ENCODE measurements around the gene LGMN.
"Not testable (repeated sequence)": the region's sequence is repeated elsewhere in the genome, so short reads cannot be mapped to it uniquely, and the experiment has no call there.

LGMN gene

DNA sequence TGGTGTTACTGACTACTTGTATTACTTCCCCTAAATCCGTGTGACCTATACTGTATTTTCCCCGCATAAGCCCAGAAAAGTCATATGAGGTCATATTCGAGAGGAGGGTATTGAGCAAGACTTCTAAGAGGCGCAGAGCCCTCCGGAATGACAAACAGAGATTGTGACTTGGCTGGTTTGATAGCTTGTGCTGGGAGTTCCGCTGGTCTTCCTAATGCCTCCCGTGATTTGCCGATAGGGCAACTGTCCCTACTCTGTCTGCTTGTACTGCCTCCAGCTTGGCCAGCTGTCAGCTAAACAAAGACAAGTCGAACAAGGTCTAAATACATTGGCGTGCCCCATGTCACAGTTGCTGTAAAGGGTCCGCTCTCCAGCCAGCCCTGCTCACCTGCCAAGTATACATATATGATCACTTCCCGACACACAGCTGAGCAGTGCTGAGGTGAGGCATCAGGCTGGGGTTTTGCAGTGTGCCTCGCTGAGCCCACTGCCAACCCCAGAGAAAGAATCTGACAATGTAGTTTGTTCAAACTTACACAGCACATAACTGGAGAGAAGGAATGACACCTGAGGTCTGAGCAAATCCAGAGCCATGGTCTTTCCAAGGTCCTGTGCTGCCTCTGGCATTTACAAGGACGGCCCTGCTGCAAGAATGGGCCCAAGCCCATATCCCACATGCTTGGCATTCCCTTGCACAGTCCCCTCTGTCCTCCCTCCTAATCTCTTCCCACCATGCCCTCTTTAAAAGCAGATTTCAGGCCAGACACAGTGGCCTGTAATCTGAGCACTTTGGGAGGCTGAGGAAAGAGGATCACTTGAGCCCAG lies 23.7 kb downstream of the LGMN start:
- no peak for DNase-seq

DNA sequence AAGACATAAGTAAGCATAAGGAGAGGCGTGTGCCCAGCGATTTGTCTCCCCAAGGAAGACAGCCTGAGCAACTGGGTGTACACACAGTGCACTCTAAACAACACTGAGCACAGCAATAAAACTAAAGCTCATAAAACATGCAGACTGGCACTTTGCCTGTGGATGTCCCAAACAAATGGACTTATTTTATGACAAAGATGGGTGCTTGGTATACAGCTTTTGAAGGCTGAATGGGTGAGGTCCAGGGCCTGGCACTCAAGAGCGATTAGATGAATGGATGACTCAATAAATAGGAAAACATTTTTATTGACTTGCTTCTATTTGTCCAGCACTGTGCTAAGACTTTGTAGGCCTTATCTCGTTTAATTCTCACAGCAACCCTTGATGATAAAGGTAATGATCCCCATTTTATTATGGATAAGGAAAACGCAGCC lies 28.5 kb downstream of the LGMN start:
- DNase-seq, result no peak

DNA sequence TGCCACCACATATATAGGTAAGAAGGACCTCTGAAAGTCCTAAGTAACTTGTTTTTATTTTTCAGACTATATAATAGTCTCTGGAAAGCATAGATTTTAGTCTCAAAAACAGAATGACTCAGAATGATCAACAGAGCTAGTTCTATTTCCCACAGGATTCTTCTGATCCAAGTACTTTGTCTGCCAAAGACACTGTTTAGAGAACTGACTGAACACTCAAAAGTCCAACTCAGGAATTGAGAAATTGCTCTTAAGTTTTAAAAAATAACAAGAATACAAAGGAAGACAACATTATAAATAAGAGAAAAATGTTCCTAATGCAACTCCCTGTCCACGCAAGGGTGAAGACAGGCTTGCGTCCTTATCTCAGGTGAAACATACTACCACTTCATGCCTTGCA lies 29.0 kb downstream of the LGMN start:
- DNase-seq, result no peak

DNA sequence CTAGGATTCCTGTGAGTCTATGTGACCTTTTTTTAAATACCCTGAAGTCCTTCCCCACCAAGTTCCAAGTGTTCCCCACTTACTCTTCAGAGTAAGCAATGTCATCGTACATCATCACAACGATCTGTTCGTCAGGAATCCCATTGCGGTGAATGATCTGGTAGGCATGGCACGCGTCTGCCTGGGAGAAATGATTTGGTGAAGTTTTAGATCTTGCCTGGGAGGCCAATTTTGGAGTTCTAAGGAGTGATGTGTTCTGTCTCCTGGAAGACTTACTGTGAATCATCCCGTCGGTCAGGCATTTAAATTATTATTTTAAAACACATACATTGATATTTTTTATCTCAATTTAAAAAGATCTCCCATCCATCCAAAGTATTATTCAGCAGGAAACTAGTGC lies 29.8 kb downstream of the LGMN start:
- DNase-seq, result no peak

DNA sequence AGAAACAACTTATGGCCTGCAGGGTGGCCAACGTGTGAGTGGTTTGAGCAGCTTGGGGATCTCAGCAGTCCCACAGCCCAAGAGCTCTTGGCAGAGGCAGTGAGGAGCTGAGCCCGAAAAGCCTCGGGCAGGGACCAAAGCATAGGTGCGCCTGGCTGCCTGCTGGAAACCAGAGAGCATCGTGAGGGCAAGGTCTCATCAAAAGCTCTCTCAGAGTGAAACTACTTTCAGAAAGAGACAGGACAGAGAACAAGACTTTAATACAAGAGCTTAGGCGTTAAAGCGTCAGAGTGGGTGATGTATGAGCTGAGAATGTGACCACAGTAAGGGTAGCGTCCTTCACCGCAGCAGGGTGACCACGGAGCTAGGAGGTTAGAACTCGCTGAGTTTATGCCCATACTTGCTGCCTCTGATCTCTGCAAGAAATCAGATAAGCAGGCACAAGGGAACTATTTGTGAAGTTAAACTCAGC lies 30.8 kb downstream of the LGMN start:
- no peak for DNase-seq

DNA sequence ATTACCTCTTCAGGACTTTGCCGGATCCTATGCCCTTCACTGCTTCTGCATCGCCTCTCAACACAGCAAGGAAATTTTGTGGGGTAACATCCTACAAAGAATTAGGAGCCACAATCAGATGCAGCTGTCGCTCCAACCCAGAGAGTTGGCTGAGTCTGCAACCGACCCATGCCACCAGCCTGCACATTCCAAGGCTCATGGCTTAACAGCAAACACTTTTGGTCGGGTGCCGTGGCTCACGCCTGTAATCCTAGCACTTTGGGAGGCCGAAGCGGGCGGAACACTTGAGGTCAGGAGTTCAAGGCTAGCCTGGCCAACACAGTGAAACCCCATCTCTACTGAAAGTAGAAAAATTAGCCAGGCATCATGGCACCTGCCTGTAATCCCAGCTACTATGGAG lies 32.3 kb downstream of the LGMN start:
- no peak for DNase-seq

DNA sequence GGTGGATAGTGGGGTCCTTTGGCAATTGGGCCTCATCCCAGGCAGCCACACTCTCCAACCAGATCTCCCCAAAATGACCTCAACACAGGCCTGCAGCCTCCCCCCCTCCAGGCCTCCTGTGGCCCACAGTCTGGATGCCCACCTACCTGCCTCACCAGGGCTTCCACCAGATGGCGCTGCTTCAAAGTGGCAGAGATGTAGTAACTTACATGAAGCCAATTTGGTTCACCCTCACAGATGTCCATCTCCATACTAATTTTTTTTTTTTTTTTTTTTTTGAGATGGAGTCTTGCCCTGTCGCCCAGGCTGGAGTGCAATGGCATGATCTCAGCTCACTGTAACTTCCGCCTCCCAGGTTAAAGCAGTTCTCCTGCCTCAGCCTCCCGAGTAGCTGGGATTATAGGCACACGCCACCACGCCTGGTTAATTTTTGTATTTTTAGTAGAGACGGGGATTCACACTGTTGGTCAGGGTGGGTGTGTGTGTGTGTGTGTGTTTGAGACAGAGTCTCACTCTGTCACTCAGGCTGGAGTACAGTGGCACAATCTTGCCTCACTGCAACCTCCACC lies 33.6 kb downstream of the LGMN start:
- DNase-seq, result not testable (repeated sequence)

DNA sequence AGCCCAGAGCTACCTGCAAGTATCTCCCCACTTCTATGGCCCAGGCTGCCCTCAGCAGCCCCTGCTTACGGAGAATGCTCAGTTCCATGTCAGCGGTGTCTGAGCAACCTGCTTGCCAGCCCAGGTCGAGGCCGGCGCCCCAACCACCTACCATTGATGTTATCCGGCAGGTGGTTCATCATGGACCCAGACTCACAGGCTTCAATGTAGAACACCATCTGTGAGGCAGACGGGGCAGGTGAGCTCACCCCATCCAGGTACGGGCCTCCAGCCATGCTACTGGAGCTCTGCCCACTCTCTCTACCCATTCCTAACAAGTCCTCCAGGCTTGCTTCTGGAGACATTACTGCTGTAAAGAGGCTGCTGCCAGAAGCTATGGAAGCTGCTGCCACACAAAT lies 35.8 kb downstream of the LGMN start:
- DNase-seq, result no peak

DNA sequence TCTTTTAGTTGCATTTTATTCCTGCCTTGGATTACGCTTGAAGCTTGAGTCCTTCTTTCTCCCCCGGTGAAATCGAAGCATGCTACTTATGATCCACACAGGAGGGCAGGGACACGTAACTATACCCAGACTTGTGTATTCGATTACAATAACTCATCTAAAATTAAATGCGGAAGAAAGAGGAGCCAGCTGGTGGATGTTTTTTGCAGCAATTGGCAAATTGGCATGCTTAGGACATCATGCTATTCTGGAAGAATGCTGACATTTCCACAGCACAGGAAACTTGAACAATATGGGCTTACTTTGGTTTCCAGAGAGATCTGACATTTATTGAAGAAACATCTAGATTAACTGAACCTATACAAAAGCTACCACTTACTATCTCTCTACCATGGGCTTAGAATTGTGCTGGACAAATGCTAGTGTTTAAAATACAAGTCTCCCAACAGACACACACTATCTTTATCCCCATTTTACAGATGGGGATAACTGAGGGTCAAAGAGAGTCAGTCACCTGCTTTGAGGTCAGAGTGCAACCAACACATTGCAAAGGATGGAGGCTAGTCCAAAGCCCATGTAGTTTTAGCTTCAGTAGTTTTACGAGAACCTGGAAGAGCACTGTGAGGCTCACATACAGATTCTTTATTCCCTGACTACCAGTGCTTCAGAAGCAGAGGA lies 36.3 kb downstream of the LGMN start:
- no peak for DNase-seq

DNA sequence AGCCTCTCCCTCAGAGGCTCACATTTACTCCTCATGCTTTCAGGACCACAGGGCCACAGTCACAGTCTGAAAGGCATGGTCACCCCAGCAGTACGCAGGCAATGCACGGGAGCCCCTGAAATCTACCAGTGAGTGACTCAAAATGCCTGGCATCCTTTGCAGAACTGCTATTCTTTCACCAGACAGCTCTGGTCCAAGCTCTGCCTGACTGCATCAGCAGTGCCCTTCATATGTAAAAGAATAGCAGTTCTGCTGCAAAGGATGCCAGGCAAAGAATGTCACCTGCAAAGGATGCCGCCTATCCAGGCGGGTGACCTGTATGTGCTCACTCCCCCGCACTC lies 38.5 kb downstream of the LGMN start:
- DNase-seq, result no peak

DNA sequence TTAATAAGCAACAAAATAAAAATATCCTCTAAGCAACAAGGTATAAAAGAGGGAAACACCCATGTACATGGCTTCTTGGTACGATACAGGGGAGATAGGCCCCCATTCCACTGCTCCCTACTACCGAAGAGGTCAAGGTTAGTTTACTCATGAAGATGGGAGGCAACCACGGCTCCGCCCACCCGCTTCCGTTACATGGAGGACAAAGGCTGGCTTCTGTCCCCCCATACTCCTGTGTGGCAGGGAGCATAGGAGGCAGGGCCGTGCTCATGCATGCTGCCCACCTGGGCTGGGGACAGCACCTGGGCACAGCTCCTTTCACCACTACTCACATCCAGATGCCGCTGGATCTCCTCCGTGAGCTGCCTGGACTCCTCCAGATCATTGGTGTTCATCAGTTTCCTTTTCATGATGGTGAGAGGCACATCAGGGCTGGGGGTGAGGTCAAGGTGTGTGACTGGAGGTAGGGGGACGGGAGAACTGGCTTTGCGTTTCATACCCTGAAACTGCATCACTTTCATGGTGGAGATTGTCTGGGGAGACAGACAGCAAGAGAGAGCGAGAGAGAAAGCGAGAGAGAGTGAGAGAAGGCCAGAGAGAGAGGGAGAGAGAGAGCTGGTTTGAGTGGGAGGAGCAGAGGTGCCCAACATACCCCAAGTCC lies 39.0 kb downstream of the LGMN start:
- no peak for DNase-seq

DNA sequence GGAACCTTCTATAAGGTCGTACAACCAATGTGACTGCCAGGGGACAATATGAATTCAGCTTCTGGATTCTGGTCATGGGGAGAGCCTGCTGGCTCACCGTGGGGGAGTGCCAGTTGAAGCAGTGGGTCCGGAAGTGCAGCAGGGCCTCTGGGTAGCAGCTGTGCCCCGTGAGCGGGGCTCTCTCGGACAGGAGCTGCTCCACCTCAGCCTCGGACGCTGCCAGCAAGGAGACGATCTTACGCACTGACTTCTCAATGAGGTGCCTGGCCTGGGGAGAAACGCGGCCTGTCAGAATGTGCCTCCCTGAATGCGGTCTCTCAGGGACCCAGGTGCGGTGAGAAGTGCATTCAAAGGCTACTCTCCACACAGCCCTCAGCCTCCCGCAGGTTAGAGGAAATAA lies 42.0 kb downstream of the LGMN start:
- DNase-seq, result no peak

DNA sequence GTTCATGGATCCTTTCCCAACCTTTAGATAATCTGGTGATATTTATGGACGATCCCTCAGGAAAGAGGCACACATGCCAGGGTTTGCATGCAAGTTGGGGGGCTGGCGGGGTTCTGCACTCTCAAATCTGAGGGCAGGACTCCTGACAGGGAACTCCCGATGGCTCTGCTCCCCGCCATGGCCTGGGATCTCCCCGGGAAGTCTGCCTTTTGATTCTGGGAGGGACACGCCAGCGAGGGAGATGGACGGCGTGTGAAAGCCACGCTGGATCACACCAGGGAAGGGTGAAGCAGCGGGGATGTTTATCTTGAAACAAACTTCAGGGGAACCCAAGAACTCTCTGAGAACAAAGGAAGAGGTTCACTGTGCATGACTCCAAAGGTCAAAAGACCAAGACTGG lies 43.6 kb downstream of the LGMN start:
- DNase-seq, result no peak

DNA sequence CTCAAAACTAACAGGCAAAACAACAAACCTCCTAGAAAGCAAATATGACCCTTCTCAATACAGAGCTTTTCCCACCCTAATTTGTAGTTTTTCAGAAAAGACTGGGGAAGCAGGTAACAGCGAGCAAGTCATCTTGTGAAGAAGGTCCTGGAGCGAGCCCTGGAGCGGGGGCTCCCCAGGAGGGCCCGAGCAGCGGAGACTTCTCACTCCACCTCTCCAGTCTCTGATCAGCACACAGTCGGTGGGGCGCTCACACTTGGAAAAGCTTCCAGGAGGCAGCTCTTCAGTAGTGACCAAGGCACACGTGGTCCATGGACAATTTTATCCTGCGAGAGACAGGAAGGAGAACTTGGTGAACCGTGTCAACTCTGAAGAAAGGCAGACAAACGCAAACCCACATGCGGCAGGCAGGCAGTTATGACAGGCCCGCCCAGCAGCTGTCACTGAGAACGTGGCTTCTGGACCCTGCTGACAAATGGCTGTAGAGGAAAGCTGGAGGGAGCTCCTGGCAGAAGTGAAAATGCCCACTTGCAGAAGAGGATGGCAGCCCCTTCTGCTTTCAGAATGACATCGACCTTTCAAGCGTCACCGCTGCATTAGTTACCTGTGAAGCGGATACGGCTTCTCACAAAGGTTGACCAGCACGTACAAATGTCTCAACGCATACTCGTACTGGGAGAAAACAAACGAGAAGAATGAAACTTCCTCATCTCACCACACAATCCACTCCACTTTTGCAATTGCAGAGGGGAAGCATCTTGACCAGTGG lies 44.2 kb downstream of the LGMN start:
- DNase-seq, result no peak

DNA sequence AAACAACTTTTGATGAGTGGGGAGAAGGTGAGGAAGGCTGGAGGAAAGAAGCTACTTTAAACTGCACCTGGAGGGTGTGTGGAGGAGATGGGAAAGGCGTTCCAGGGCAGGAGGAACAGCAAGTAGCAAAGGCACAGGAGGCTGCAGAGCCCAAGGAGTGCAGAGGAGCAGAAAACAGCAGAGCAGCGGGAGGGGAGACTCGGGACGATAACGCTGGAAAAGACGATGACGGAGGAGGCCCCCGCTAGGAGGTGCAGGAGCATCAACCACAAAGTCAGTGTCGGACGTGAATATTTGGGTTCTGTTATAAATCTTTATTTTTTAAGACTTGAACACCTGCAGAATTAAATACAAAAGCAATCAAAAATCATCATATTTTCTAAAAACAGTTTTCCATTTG lies 44.9 kb downstream of the LGMN start:
- DNase-seq, result no peak

DNA sequence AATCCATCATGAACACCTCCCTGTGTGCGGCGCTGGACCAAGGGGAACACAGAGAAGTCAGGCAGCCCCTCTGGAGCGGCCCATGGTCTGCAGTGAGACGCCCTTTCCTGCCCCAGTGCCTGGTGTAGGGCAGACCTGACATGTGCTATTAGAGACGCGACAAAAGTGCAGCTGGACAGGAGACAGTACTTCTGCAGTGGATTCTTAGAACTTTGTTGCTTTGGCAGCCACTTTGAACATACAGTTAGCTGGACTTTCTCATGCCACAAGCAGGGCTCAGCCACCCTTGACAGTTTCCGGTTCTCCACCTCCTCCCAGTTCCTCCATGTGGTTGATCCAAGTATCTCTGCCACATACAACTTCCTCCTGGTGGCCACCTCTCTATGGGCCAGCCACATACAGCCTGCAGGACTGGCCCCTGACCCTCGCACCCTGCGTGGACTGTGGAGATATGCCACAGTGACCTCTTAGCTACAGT lies 45.9 kb downstream of the LGMN start:
- no peak for DNase-seq

DNA sequence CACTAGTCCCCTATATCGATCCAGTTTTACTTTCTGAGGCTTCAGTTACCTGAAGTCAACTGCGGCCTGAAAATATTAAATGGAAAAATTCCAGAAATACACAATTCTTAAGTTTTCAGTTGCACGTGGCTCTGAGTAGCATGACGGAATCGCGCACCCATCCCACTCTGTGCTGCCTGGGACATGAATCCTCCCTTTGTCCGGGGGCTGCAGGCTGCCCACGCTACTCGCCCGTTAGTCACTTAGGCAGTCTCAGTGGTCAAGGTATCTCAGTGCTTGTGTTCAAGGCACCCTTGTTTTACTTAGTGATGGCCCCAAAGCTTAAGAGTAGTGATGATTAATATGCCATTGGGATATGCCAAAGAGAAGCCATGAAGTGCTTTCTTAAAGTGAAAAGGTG lies 46.6 kb downstream of the LGMN start:
- DNase-seq, result no peak

DNA sequence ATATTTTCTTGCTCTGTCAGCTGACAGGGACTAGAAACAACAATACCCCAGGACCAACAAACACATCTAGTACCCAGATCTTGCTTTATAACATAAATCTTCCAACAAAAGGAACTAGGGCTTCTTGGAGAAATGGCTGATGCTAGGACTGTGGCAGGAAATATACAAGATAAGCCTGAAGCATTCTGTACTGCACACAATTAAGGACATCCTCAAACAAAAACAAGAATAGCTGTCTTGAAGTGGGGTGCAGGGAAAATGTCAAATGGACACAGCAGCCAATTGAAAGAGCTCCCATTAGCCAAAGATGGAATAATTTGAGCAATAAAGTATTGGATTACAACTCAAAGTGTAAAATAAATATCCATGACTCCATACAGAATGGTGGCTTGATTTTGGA lies 50.0 kb downstream of the LGMN start:
- DNase-seq, result no peak

DNA sequence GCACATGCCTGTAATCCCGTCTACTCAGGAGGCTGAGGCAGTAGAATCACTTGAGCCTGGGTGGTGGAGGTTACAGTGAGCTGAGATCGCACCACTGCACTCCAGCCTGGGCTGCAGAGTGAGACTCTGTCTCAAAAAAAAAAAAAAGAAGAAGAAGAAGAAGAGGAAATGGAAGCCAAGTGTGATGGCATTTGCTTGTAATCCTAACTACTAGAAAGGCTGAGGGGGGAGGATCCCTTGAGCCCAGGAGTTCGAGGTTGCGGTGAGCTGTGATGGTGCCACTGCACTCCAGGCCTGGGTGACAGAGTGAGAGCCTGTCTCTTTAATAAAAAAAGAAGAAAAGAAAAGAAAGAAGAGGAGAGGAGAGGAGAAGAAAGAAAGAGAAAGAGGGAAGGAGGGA lies 52.1 kb downstream of the LGMN start:
- DNase-seq, result no peak

DNA sequence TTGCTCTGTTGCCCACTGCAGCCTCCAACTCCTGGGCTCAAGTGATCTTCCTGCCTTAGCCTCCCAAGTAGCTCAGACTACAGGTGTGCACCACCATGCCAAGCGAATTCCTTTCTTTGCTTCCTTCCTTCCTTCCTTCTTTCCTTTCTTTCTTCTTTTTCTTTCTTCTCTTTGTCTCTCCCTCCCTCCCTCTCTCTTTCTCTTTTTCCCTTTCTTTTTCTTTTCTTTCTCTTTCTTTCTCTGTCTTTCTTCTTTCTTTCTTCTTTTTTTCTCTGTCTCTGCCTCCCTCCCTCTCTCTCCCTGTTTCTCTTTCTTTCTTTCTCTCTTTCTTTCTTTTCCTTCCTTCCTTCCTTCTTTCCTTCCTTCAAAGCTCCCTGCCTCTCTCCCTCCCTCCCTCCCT lies 52.9 kb downstream of the LGMN start:
- DNase-seq, result no peak

DNA sequence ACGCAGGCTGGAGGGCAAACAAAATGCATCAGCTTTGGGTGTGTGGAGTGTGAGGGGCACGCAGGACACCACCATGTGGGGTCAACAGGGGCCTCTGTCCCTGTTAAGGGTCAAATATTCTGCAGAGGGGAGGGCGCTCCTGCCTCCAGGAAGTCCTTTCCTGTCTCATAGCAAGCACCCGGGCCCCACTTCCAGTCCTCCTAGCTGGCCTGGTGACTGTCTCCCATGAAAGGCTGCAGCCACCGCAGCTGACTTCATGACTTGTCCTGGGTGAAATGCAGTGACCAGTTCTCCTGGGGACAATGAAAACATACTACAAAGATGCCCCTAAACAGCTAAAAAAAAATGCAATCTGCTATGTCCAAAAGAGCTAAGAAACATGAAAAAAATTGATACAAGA lies 53.6 kb downstream of the LGMN start:
- DNase-seq, result no peak

DNA sequence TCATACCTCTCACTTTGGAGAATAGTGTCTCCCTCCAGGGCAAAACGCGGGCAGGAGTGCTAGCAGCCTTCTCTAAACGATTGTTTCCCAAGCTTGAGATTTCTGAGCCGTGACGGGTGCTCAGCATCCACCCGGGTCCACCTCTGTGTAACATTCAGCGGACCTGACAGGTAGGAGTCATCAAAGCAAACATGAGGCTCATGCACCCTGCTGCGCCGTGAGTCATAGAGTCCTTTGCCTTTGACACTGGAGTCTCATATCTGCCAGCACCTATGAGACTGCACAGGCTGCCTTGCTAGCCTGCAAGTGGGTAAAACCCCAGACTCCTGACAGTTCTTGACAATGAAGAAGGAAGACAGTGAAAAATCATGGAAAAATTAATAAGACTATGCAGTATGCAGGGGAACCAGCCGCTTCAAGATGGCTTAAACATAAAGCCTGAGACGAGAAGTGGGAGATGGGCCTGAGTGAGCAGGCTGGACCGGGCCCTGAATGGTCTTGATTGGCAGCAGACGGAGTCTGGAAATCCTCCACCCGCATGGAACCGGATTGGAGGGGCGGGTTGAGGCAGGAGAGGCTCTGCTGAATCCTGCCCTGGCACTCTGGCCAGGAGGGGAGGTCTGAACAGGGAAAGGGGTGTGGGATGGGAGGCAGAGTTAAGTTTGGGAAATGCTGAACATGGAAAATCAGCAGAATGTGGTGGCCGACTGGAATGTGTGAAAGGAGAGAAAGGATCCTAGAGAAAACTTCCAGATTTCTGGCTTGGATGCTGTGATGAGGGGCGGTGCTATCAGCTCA lies 54.2 kb downstream of the LGMN start:
- DNase-seq, result no peak
